ENCODE results near the gene NSMCE4A.

DNA sequence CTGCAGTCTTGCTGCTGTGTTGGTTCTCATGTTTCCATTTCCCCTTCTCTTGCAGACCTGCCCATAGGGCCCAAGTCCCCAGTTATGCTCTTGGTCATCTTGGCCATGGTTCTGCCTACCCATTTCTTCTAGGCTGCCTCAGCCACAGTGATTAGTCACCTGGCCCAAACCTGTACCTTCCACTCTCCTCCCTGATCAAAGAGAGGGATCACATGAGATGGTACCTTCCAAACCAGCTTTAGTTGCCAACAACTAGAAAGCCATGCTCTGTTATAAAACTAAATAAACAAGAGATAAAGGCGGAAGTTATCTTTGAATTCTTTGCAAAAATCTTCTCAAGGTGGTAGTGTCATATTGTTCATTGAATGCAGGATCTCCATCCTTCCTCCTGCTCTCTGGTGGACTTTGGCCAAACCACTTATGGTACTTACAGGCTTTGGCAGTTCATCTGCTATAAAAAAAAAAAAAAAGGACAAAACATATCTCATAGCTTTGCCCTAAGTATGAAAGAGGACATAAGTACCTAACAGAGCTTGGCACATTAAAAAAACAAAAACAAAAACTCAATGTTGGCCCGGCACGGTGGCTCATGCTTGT is 39.7 kb upstream of the NSMCE4A start:
- TF ChIP-seq POLR2A (IDR thresholded peaks at IDR 0.05): no peak
- TF ChIP-seq, protein P1, sequence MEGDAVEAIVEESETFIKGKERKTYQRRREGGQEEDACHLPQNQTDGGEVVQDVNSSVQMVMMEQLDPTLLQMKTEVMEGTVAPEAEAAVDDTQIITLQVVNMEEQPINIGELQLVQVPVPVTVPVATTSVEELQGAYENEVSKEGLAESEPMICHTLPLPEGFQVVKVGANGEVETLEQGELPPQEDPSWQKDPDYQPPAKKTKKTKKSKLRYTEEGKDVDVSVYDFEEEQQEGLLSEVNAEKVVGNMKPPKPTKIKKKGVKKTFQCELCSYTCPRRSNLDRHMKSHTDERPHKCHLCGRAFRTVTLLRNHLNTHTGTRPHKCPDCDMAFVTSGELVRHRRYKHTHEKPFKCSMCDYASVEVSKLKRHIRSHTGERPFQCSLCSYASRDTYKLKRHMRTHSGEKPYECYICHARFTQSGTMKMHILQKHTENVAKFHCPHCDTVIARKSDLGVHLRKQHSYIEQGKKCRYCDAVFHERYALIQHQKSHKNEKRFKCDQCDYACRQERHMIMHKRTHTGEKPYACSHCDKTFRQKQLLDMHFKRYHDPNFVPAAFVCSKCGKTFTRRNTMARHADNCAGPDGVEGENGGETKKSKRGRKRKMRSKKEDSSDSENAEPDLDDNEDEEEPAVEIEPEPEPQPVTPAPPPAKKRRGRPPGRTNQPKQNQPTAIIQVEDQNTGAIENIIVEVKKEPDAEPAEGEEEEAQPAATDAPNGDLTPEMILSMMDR (IDR thresholded peaks at IDR 0.05): no peak

All from heart left ventricle (tissue), 13 donors.